Colonic mucosa (tissue), 4 donors: Measurements from ENCODE around the gene ZNF384. TPM values are rescaled to one million over a fixed set of nuclear protein-coding genes. Genes with fewer than 3 reads are reported as not detected.

Experiments
- DNase-seq: peaks from one replicate; pipeline ENCODE4 v3.0.0-alpha.2; 2020
- H3K27ac ChIP-seq: fragments of 200-600 bp; one replicate; pipeline ENCODE4 v1.8.0; 2021
- H3K27me3 ChIP-seq: fragments of 200-600 bp; one replicate; pipeline ENCODE4 v1.8.0; 2021
- H3K36me3 ChIP-seq: fragments of 200-600 bp; one replicate; pipeline ENCODE4 v1.8.0; 2021
- H3K4me1 ChIP-seq: fragments of 200-600 bp; one replicate; pipeline ENCODE4 v1.8.0; 2021; ENCODE audit warnings: mild to moderate bottlenecking
- H3K4me3 ChIP-seq: fragments of 200-600 bp; one replicate; pipeline ENCODE4 v1.8.0; 2021
- H3K9ac ChIP-seq, 2 donors: one replicate each; pipeline ENCODE4 v1.7.0; 2013; ENCODE audit warnings: control low read depth in 2 of 2, low read depth in 2 of 2, low read length in 2 of 2
- H3K9me3 ChIP-seq: fragments of 200-600 bp; one replicate; pipeline ENCODE4 v1.8.0; 2021
- CTCF ChIP-seq: fragments of 200-600 bp; IDR thresholded peaks from one replicate; pipeline ENCODE4 v1.8.0; 2022; ENCODE audit warnings: antibody characterized with exemption, mild to moderate bottlenecking
- intact Hi-C: fragments of 100-400 bp; cut with DNase I; formaldehyde crosslinking; loops from one replicate; pipeline ENCODE4 v1.14.1; 2022
- total RNA-seq, 2 donors: library from RNA; stranded (reverse); fragmentation: NEBNext Ultra II Directional in 1 of 2; extraction: Animal tissue kit (Norgen Biotek cat#: 25700) in 1 of 2; gene quantifications; one replicate each; pipeline ENCODE4 v1.2.1, GENCODE V29; 2021
- donor health status: healthy.
- donor health status: DM: no; HTN: no; CAD: no.
- donor health status: DM: no; HTN: no; CAD: no.

Gene ZNF384
- total RNA-seq, 2 donors from 2014 or later: 50.0 to 53.6 TPM

- no peaks in the 10 kb centered on the region for H3K9me3 ChIP-seq
- peaks cover 8% of the 10 kb centered on the region for H3K36me3 ChIP-seq
- no peaks in the 10 kb centered on the region for H3K4me1 ChIP-seq
- H3K27ac ChIP-seq: no peak overlapping the region
- H3K27me3 ChIP-seq: no peaks in the 10 kb centered on the region
- DNase-seq: no peak
- no peak overlapping the region for H3K4me3 ChIP-seq
- intact Hi-C loops: no loop called here
- TF ChIP-seq CTCF: no peak
- H3K9ac ChIP-seq: no peak overlapping the region
These were observed 36.8 kb downstream of the ZNF384 start for GRCh38 chr12:6652391-6652790.

- H3K4me1 ChIP-seq: no peaks in the 10 kb centered on the region
- no peak overlapping the region for H3K27ac ChIP-seq
- peaks cover 4% of the 10 kb centered on the region for H3K36me3 ChIP-seq
- H3K9ac ChIP-seq: no peak overlapping the region
- no peak for TF ChIP-seq CTCF
- H3K27me3 ChIP-seq: no peaks in the 10 kb centered on the region
- no peaks in the 10 kb centered on the region for H3K9me3 ChIP-seq
- DNase-seq: no peak
- H3K4me3 ChIP-seq: no peak overlapping the region
- intact Hi-C loops: no loop called here
These were observed 38.3 kb downstream of the ZNF384 start for GRCh38 chr12:6650832-6651231.

GRCh38 chr12:6647083-6647604 lies 42.0 kb downstream of the ZNF384 start, which contains the start of gene ACRBP:
ACRBP (minus strand) TSS chr12:6647432; CDS start chr12:6647366, 66 bp downstream.
- H3K9me3 ChIP-seq: no peaks in the 10 kb centered on the region
- peak; percentile 82 for DNase-seq
- H3K36me3 ChIP-seq: peaks cover 4% of the 10 kb centered on the region
- no peak for TF ChIP-seq CTCF
- H3K9ac ChIP-seq: peak within 1 kb of the TSS; percentile 58 to 66
- no peak within 1 kb of the TSS for H3K27ac ChIP-seq
- H3K27me3 ChIP-seq: no peaks in the 10 kb centered on the region
- no peaks in the 10 kb centered on the region for H3K4me1 ChIP-seq
- H3K4me3 ChIP-seq: peak within 1 kb of the TSS; percentile 38
- intact Hi-C loops: loop anchor here (1.0 kb wide), 1 partner anchor 29 kb away; no protein-coding TSS in a partner anchor

- H3K27ac ChIP-seq: no peak overlapping the region
- H3K27me3 ChIP-seq: no peaks in the 10 kb centered on the region
- H3K4me1 ChIP-seq: no peaks in the 10 kb centered on the region
- intact Hi-C loops: loop anchor here (1.0 kb wide), 1 partner anchor 28 kb away; no protein-coding TSS in a partner anchor
- H3K36me3 ChIP-seq: peaks cover 4% of the 10 kb centered on the region
- H3K9me3 ChIP-seq: no peaks in the 10 kb centered on the region
- H3K4me3 ChIP-seq: peak overlapping the region; percentile 38
- no peak for DNase-seq
- no peak for TF ChIP-seq CTCF
- H3K9ac ChIP-seq: peak overlapping the region; percentile 58 to 66
These were observed 42.7 kb downstream of the ZNF384 start for GRCh38 chr12:6646276-6647082.

GRCh38 chr12:6644903-6645302 lies 44.3 kb downstream of the ZNF384 start:
- no peak overlapping the region for H3K4me3 ChIP-seq
- no peak overlapping the region for H3K9ac ChIP-seq
- no peaks in the 10 kb centered on the region for H3K27me3 ChIP-seq
- no peaks in the 10 kb centered on the region for H3K9me3 ChIP-seq
- peak overlapping the region; percentile 6 for H3K27ac ChIP-seq
- no peak for TF ChIP-seq CTCF
- H3K4me1 ChIP-seq: no peaks in the 10 kb centered on the region
- intact Hi-C loops: no loop called here
- no peaks in the 10 kb centered on the region for H3K36me3 ChIP-seq
- peak; percentile 49 for DNase-seq
